ENCODE data around the gene FBXW2.

FBXW2 gene

DNA sequence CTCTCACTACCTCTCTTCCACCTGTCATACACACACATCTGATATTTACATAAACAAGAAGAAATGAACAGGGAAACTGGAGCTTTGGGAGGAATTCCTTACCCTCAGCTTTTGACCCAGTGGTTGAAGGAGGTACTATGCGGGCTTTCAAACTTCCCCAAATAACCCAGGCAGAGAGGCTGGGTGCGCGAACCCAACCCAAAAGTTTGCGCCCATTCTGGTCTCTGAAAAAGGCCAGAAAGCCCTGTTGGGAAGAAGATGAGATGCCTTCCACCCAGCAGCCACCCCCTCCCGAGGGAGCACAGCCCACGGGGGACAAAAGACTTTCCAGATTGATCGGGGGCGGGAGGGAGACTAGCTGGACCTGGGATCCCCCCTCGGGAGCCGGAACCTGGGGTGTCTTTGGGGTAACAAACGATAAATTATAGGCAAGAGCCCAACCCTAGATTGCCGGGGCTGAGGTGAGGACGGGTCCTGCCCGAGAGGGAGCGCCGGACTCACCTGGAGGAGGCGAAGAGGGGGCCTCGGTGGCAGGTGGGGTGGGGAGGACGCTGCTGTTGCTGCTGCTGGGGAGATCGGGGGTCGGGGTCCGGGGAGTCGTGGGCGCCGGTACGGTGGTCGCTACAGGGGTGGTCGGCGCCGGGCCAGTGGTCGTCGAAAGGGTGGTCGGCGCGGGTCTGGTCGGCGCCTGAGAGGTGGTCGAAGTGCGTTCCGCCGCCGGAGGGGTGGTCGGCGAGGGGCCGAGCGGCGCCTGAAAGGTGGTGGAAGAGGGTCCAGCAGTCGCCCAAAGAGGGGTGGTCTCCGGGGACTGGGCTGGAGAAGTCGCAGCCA, 79.7 kb downstream of the FBXW2 start:
- DNase-seq, result no peak

DNA sequence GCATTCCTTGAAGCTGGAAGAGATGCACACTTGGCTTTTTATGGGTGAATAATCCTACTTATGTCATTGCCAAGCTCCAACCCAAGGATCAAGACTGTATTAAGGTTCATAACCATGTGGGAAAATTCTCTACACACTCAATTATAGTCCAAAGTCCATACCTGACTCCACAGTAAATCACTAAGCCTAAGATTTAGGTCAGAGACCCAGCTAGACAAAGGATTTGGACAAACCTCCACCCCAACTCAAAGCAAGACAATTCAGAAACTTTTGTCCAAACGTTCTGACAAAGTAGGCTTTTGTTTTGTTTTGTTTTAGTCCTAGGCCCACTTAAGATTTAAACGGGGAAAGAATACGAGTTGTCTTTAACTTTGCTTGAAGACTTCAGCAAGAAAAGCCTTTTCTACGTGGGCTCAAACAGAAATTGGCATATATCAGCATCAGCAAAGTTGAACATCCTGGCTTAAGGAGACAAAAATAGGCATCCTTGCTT, 80.6 kb downstream of the FBXW2 start:
- DNase-seq, result no peak

DNA sequence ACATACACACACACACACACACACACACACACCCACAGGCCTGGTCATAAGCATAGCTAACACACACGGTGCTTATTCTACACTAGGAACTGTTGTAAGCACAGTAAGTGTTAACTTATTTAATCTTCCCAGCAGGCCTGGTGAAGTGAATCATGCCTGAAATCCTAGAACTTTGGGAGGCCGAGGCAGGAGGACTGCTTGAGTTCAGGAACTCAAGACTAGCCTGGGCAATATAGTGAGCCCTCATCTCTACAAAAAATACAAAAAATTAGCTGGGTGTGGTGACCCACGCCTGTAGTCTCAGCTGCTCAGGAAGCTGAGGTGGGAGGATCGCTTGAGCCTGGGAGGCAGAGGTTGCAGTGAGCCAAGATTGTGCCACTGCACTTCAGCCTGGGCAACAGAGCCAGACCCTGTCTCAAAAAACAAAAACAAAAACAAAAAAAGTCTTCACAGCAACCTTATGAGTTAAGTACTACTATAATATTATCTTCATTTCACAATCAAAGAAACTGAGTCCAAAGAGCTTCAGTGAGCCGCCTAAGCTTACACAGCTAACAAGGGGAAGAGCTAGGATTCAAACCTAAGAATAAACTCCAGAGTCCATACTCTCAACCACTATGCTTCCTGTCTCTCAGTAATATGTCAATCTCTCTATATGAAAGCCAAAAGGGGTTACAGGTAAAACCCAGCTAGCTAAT, 81.2 kb downstream of the FBXW2 start:
- no peak for DNase-seq

DNA sequence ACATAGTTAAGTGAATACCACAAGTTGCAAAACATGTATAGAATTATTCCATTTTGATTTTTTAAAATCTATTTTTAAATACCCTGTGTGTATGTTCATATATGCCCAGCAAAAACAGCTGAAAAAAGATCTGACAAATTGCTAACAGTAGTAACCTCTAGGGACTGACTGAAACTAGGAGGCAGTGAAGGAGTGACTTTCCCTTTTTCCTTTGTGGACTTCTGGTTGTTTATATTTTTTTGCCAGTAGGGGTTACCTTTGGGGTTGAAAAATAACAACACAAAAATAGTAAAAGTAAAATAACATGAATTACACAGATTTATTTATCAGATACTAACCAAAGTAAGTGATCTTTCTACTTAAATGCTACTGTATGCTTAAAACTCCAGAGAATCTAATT, 81.9 kb downstream of the FBXW2 start:
- no peak for DNase-seq

DNA sequence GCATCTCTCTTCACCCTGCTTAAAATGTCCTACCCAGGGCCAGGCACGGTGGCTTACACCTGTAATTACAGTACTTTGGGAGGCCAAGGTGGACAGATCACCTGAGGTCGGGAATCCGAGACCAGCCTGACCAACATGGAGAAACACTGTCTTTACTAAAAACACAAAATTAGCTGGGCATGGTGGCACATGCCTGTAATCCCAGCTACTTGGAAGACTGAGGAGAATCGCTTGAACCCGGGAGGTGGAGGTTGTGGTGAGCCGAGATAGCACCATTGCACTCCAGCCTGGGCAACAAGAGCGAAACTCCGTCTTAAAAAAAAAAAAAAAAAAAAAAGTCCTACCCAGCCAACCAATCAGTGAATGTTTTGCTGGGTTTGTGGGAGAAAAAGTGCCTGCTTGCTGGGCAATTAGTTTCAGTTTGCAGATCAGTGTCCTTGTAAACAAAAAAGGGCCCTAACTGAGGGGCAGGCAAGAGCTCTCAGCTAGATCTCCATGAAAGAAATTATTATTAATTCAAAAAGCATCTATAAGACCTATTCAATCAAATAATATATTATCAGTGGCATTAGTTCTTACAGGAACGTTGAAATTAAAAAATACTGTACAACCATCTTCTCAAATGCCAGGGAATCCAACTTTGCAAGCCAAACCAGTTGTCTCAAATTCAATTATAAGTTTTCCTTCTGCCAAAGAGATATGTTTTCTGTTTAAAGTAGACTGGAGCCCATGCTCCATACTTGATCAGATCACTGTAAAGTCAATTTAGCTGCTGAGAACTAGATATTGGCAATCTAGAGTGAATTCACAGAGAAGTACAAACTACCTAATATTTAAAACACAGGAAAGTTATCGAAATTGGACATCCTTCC, 82.9 kb downstream of the FBXW2 start:
- no peak for DNase-seq

DNA sequence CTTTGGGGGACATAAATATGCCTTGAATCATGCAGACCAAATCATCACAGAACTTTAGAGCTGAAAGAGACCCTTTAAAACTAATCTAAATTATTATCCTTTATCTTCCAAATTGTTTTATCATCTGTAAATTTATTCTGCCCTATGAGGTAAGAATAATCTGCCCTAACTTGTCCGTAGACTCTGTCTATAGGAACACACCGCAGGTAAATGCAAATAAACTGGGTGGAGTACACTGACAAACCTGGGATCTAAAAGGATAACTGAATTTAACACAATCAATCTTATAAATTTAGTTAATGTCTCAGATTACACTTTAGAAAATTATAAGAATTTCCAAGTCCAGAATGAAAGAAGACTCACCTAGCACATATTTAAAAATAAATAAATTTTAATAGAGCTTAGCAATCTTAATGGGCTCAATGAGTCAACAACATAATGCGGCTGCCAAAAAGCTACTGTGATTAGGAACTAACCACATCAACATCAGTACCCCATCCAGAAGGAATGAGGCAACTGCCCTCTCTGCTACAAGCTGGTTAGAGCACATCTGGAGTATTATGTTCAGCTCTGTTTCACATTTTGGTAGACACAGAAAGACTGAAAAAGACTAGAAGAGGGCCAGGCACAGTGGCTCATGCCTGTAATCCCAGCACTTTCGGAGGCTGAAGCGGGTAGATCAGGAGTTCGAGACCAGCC, 84.5 kb downstream of the FBXW2 start:
- DNase-seq, result no peak

DNA sequence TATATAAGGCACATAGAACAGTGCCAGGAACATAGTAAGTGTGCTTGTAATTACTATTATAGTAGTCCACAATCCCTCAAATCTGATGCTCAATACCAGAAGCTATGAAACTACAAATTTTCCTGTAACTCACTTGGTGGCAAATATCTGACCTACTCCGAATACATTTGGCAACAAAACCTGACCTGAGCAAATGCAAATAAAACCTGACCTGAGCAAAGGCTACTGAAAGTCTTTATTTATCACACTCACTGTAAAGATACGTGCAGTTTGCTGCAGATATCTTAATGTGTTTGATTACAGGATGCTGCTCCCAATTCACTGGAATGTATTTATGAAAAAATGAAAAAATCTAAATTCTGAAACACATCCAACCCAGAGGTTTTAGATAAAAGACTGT, 86.0 kb downstream of the FBXW2 start:
- no peak for DNase-seq

Data from cortex of kidney (tissue), 1 donor.